Hematopoietic multipotent progenitor cell treated with erythropoietin and hydrocortisone succinate and interleukin-3 and kit ligand, for 8 days (in vitro differentiated cells): ENCODE results near the gene REG1B.

ENCODE experiments used
- DNase-seq: peaks from one replicate; pipeline ENCODE4 v3.0.0-alpha.2; 2015

Gene REG1B

DNA sequence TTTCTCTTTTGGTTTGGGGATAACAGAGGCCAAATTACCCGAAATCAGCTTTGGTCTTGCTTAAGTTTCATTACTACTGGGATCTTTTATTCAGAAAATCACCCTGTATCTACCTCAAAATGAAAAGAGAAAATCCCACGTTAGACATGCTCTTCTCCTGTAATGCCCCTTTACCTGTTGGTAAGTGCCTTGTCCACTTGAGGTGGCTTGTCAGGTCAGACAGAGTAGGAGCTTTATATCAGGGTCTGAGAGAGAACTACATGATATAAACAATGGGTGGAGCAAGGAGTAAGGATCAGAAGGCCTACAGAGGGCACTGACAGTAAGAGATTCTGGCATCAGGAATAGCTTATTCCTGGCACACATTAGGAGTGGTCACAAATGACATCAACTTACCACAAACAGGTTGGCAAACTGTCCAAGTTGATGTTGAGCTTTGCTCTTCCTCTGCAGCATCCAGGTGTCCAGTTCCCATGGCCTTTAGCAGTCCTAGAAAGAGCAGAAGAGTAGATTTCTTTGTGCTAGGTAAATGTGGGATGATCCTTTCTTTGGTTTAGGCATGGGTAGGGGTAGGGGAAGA is at the start of gene REG1B:
TSS of gene REG1B (minus strand) at position 209 of the 580 bp plus-strand sequence. CDS start 381 bp downstream, outside the sequence.
- DNase-seq = no peak

DNA sequence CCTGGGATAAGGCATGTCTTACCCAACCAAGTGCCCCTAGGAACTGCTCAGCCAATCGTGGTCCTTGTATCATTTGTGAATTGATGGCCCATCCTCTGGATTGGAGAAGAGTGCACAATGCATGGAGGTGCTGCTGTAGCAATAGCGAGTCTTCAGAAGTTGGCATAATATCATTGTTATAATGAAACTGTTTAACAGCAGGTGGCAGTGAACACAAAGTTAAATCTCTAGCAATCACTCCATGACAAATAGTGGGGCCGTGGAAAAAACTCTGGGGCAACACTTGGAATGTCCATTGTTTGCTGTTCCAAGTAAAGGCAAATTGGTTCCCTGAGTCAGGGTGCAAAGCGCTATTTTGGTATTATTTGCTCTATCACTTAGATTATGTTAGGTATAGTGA is 43.9 kb upstream of the REG1B start:
- no peak for DNase-seq

DNA sequence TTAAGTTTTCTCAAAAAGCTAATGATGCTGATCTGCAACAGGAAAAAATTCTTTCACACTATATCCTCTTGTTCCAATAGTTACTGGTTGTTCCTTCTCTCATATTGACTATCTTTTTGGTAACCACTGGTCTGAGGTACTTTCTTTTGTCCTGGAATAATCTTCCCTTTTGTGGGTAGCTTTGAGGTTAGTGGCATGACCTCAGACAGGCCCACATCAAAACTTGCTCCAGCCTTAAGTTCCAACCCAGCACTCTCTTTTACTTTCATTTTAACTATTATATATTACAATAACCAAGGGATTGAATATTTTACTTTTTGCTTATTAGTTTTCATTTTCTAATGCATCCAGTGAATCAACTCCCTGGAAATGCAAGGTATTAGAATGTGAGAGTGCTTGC is 42.0 kb upstream of the REG1B start:
- DNase-seq = no peak

- DNase-seq = no peak
These were observed 41.5 kb upstream of the REG1B start for GRCh38 chr2:79129260-79129659.

- no peak for DNase-seq
These were observed 40.6 kb upstream of the REG1B start for GRCh38 chr2:79128406-79128805.

DNA sequence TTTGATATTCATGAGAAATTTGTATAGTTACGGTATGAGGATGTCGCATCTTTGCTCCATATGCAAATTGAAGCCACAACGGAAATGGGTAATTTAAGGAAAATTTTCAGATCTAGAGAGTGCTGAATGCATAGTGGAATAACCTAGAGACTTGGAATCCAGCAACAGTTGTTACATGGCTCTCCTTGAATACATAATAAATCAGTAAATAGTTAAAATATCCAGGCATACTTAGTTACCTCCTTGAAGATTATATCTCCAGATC is 37.9 kb upstream of the REG1B start:
- DNase-seq = no peak

DNA sequence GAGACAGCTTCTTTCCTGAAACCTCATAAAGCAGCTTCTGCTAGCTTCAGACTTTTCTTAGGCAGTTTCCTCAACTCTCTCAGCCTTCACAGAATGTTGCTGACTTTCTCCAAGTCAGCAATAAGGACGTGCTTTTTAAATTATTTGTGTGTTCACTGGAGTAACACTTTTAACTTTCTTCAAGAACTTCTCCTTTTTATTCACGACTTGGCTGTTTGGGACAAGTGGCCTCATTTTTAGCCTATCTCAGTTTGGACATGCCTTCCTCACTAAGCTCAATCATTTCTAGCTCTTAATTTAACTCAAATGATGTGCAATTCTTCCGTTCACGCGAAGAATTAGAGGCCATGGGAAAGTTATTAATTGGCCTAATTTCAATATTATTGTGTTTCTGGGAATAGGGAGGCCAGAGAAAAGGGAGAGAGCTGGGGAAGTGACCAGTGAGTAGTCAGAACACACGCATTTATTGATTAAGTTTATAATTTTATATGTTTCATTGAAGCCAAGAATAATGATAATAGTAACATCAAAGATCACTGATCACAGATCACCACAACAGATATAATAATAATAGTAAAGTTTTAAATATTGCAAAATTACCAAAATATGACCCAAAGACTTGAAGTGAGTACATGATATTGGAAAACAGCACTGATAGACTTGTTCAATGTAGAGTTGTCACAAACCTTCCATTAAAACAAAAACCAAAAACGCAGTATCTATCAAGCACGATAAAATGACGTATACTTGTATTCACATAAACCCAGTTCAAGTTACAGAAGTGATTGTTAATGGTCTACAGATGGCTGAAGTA is 37.3 kb upstream of the REG1B start:
- no peak for DNase-seq

GRCh38 chr2:79122676-79123075 is 34.9 kb upstream of the REG1B start:
- DNase-seq = no peak

DNA sequence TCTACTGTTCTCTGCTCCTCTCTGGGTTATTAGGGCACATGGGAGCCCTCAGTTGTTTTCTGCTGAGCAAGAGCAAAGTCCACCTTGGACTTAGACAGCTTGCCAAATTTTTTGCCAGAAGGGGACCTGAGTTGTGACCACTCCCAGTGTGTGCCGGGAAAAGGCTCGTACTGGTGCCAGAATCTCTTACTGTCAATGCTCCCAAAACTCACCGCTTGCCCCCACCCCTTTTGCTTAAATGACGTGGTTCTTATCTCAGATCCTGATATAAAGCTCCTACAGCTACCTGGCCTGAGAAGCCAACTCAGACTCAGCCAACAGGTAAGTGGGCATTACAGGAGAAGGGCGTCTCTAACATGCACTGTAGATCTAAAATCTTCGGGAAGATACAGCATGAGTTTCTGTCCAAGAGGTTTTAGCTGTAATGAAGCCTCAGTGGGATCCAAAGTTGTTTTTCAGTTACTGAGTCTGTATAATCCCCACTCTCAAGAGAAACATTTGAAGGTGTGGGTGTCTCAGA is 32.5 kb upstream of the REG1B start, which contains the start of gene REG1A:
TSS of gene REG1A (plus strand) at position 295 of the 520 bp plus-strand sequence. CDS start 374 bp downstream, outside the sequence.
- DNase-seq = no peak

GRCh38 chr2:79116997-79117928 is 29.5 kb upstream of the REG1B start:
- no peak for DNase-seq

- DNase-seq = no peak
These were observed 27.2 kb upstream of the REG1B start for GRCh38 chr2:79114797-79115494.

- DNase-seq = no peak
These were observed 24.5 kb upstream of the REG1B start for GRCh38 chr2:79112269-79112668.

- no peak for DNase-seq
These were observed 17.5 kb upstream of the REG1B start for GRCh38 chr2:79105259-79105658.

GRCh38 chr2:79103214-79103613 is 15.4 kb upstream of the REG1B start:
- DNase-seq = no peak

DNA sequence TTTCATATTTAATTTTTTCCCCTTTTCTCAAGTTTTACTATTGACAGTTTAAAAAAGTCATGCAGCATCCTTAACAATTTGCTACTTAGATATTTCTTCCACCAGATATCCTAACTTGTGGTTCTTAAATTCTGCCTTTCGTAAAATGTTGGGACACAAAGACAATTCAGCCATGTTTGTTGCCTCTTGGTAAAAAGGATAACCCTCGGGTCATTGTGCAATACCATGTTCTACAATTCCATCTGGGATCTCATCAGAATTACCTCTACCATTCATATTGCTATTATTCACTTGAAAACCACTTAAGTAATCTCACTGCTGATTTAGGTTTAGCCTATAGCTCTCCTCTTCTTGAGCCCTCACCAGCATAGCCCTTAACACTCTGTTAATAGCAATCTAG is 13.2 kb upstream of the REG1B start:
- DNase-seq = no peak

- no peak for DNase-seq
These were observed 12.5 kb upstream of the REG1B start for GRCh38 chr2:79100285-79100684.

GRCh38 chr2:79099140-79099686 is 11.4 kb upstream of the REG1B start:
- DNase-seq = no peak

GRCh38 chr2:79097843-79098242 is 10.1 kb upstream of the REG1B start:
- DNase-seq = no peak

- no peak for DNase-seq
These were observed 2.9 kb upstream of the REG1B start for GRCh38 chr2:79090693-79091092.

DNA sequence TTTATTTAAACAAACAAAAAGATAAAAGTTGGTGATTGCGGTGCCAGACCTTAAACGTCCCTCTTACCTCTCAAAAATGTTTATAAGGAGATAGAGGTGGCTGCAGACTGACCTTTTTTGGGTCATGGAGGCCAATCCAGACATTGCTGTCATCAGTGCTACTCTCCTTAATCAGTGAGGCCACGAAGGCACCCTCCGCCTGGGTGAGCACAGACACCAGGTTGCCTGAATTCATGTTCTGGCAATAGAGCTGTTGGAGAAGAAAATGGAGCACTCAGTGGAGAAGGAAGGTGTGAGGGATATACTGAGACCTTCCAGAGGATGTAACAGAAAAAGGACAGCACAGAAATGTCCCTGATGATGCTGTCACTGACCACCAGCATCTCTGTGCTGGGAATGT is 1.5 kb downstream of the REG1B start:
- no peak for DNase-seq

DNA sequence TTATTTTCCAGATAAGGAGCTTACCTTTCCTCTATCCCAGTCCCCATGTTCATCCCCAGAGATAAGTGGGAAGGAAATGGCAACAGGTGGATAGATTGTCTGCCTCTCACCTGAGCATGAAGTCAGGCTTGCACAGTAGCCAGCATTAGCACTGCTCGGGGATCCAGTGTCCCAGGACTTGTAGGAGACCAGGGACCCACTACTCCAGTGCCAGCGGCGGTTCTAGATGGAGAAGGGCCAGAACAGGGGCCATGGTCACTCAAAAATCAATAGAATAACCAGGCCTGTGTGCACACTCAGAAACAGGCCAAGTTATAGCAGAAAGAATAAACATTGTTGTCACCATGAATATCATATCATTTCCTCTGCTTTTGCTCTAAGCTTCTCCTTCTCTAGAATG is 2.4 kb downstream of the REG1B start:
- DNase-seq = no peak

GRCh38 chr2:79084495-79085135 is 3.2 kb downstream of the REG1B start:
- no peak for DNase-seq
